Subcutaneous adipose tissue (tissue), 4 donors: ENCODE data around the gene DCC. TPM values are rescaled to one million over a fixed set of nuclear protein-coding genes. Genes with fewer than 3 reads are reported as not detected.

ENCODE experiments used
- CTCF ChIP-seq: fragments of 450-650 bp; IDR thresholded peaks from one replicate; pipeline ENCODE4 v1.5.1; 2016; ENCODE audit warnings: low read depth, mild to moderate bottlenecking, control low read depth, antibody characterized with exemption, moderate library complexity
- total RNA-seq, 4 donors: library from RNA; depleted of rRNA; stranded (reverse); fragments of >200 nt; gene quantifications; one replicate each; pipeline ENCODE4 v1.1.0, GENCODE V29; 2016

Gene DCC
- total RNA-seq, 4 donors from 2014 or later, result not detected

GRCh38 chr18:52489396-52490306 lies 149.7 kb downstream of the DCC start:
- no peak for TF ChIP-seq CTCF

GRCh38 chr18:52496426-52496825 lies 156.4 kb downstream of the DCC start:
- TF ChIP-seq CTCF, result no peak

GRCh38 chr18:52499016-52499415 lies 159.0 kb downstream of the DCC start:
- TF ChIP-seq CTCF, result no peak

- no peak for TF ChIP-seq CTCF
Measured at GRCh38 chr18:52499644-52500043, 159.6 kb downstream of the DCC start.

GRCh38 chr18:52504589-52504988 lies 164.6 kb downstream of the DCC start:
- TF ChIP-seq CTCF, result no peak

GRCh38 chr18:52510139-52510538 lies 170.1 kb downstream of the DCC start:
- TF ChIP-seq CTCF, result no peak

- TF ChIP-seq CTCF, result no peak
Measured at GRCh38 chr18:52518086-52518485, 178.1 kb downstream of the DCC start.
